Hepatocyte (in vitro differentiated cells): ENCODE data around the gene LYPD1. TPM values are rescaled to one million over a fixed set of nuclear protein-coding genes. Genes with fewer than 3 reads are reported as not detected.

ENCODE experiments used
- DNase-seq: peaks from one replicate; pipeline ENCODE4 v3.0.0-alpha.2; 2016; ENCODE audit warnings: low spot score
- H2AFZ ChIP-seq: fragments of 200-600 bp; sonication (generic); 2 replicates; pipeline ENCODE4 v1.6.0; 2016; ENCODE audit warnings: antibody characterized with exemption, mild to moderate bottlenecking
- H3K27ac ChIP-seq: fragments of 200-600 bp; sonication (generic); 2 replicates; pipeline ENCODE4 v1.5.1; 2016; ENCODE audit warnings: mild to moderate bottlenecking
- H3K27me3 ChIP-seq: fragments of 200-600 bp; sonication (generic); 2 replicates; pipeline ENCODE4 v1.6.1; 2016
- H3K36me3 ChIP-seq: fragments of 200-600 bp; sonication (generic); replicated peaks from 2 replicates; pipeline ENCODE4 v1.5.1; 2016; ENCODE audit warnings: low read depth; ENCODE audit not compliant: insufficient read depth
- H3K4me1 ChIP-seq: fragments of 200-600 bp; sonication (generic); 2 replicates; pipeline ENCODE4 v1.5.1; 2016; ENCODE audit warnings: mild to moderate bottlenecking, moderate library complexity; ENCODE audit not compliant: insufficient read depth
- H3K4me2 ChIP-seq: fragments of 200-600 bp; sonication (generic); 2 replicates; pipeline ENCODE4 v1.6.0; 2016
- H3K4me3 ChIP-seq: fragments of 200-600 bp; sonication (generic); 2 replicates; pipeline ENCODE4 v1.5.1; 2016; ENCODE audit warnings: mild to moderate bottlenecking
- H3K79me2 ChIP-seq: fragments of 200-600 bp; sonication (generic); 2 replicates; pipeline ENCODE4 v1.6.0; 2017; ENCODE audit warnings: mild to moderate bottlenecking
- H3K9me2 ChIP-seq: fragments of 200-600 bp; sonication (generic); replicated peaks from 2 replicates; pipeline ENCODE4 v1.6.0; 2017; ENCODE audit warnings: mild to moderate bottlenecking; ENCODE audit not compliant: insufficient read depth
- H3K9me3 ChIP-seq: fragments of 200-600 bp; sonication (generic); 2 replicates; pipeline ENCODE4 v1.5.1; 2016; ENCODE audit warnings: low read depth, mild to moderate bottlenecking
- H4K20me1 ChIP-seq: fragments of 200-600 bp; sonication (generic); 2 replicates; pipeline ENCODE4 v1.6.0; 2016; ENCODE audit warnings: mild to moderate bottlenecking; ENCODE audit not compliant: insufficient read depth, poor library complexity, severe bottlenecking
- CTCF ChIP-seq: fragments of 200-600 bp; sonication (generic); IDR thresholded peaks from 2 replicates; pipeline ENCODE4 v1.5.1; 2016; ENCODE audit warnings: antibody characterized with exemption, mild to moderate bottlenecking; ENCODE audit not compliant: poor library complexity
- EZH2 ChIP-seq: fragments of 200-600 bp; sonication (generic); IDR thresholded peaks from 2 replicates; pipeline ENCODE4 v1.6.1; 2016; ENCODE audit warnings: antibody characterized with exemption, mild to moderate bottlenecking, borderline replicate concordance
- EZH2phosphoT487 ChIP-seq: fragments of 200-600 bp; sonication (generic); IDR thresholded peaks from one replicate; pipeline ENCODE4 v1.6.1; 2018; ENCODE audit warnings: antibody characterized with exemption, mild to moderate bottlenecking, low read depth, moderate library complexity; ENCODE audit not compliant: unreplicated experiment, severe bottlenecking
- WGBS: methylation state at CpG from one replicate; pipeline ENCODE4 v1.1.6; 2016; ENCODE audit warnings: low lambda C conversion rate; ENCODE audit errors: missing lambda C conversion rate; 5-methylcytosine and 5-hydroxymethylcytosine counted together
- polyA plus RNA-seq: library from polyadenylated mRNA; unstranded; fragments of >200 nt; fragmentation: Nextera tagmentation; extraction: Ambion mirVana; gene quantifications from 2 replicates; pipeline ENCODE4 v1.2.1, GENCODE V29; 2016
- total RNA-seq: library from RNA; depleted of rRNA; stranded (reverse); fragments of >200 nt; gene quantifications from 2 replicates; pipeline ENCODE4 v1.2.3, GENCODE V29; 2014

The LYPD1 gene
- total and polyA plus RNA-seq, 2 experiments from 2014 or later, result 20.2 to 25.1 TPM

- Histone ChIP-seq H3K36me3 (no peaks in the 10 kb centered on the region), H3K79me2 (no peaks in the 10 kb centered on the region), H3K4me2 (peak overlapping the region; percentile 97), H3K4me1 (peaks cover 8% of the 10 kb centered on the region), H3K27ac (no peak overlapping the region), H4K20me1 (no peaks in the 10 kb centered on the region), H3K9me2 (no peaks in the 10 kb centered on the region), H2AFZ (peak overlapping the region; percentile 69), H3K9me3 (no peaks in the 10 kb centered on the region), H3K4me3 (peak overlapping the region; percentile 58), H3K27me3 (peaks cover 48% of the 10 kb centered on the region)
- peak; percentile 49 for DNase-seq
- 1% methylated on average over 41 of the region's 44 CpGs for WGBS
- no peak for TF ChIP-seq EZH2
- TF ChIP-seq EZH2phosphoT487, result no peak
- TF ChIP-seq CTCF, result no peak
Measured at GRCh38 chr2:132670496-132671150, 618 bp upstream of the LYPD1 start.

GRCh38 chr2:132668987-132669907, 758 bp downstream of the LYPD1 start:
- Histone ChIP-seq H3K27me3 (peaks cover 48% of the 10 kb centered on the region), H3K27ac (no peak overlapping the region), H3K36me3 (no peaks in the 10 kb centered on the region), H3K9me2 (no peaks in the 10 kb centered on the region), H4K20me1 (no peaks in the 10 kb centered on the region), H3K4me1 (peaks cover 8% of the 10 kb centered on the region), H3K79me2 (no peaks in the 10 kb centered on the region), H3K9me3 (no peaks in the 10 kb centered on the region), H3K4me3 (peak overlapping the region; percentile 58), H3K4me2 (peak overlapping the region; percentile 97), H2AFZ (peak overlapping the region; percentile 69)
- TF ChIP-seq CTCF (peak; percentile 24), EZH2 (peak; percentile 66), EZH2phosphoT487 (peak; percentile 52)
- WGBS, result 1% methylated on average over 75 of the region's 80 CpGs
- peak; percentile 52 for DNase-seq

- no peaks in the 10 kb centered on the region for H3K79me2 ChIP-seq
- H3K27me3 ChIP-seq, result peaks cover 48% of the 10 kb centered on the region
- no peaks in the 10 kb centered on the region for H3K36me3 ChIP-seq
- no peak for TF ChIP-seq EZH2
- peak; percentile 28 for TF ChIP-seq CTCF
- H3K27ac ChIP-seq, result no peak overlapping the region
- WGBS, result 8% methylated on average over 20 of the region's 25 CpGs
- H3K4me2 ChIP-seq, result peak overlapping the region; percentile 97
- H3K4me3 ChIP-seq, result no peak overlapping the region
- peak; percentile 40 for DNase-seq
- H4K20me1 ChIP-seq, result no peaks in the 10 kb centered on the region
- no peaks in the 10 kb centered on the region for H3K9me2 ChIP-seq
- H3K4me1 ChIP-seq, result peaks cover 8% of the 10 kb centered on the region
- H3K9me3 ChIP-seq, result no peaks in the 10 kb centered on the region
- no peak overlapping the region for H2AFZ ChIP-seq
Measured at GRCh38 chr2:132668189-132668823, 1.7 kb downstream of the LYPD1 start.
